ENCODE data around the gene EEA1.

DNA sequence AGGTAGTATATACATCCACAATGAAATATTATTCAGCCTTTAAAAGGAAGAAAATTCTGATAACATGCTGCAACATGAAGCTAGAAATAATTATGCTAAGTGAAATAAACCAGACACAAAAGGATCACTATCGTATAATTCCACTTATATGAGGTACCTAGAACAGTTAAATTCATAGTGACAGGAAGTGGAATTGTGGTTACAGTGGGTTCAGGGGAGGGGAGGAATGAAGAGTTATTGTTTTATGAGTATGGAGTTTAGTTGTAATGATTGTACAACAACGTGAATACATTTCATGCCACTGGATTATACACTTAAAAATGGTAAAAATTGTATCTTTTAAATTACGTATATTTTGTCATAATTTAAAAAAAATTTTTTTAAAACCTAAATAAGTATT lies 21.0 kb downstream of the EEA1 start:
- no peak for TF ChIP-seq POLR2AphosphoS5 (IDR thresholded peaks at IDR 0.05)
- TF ChIP-seq, protein P1, sequence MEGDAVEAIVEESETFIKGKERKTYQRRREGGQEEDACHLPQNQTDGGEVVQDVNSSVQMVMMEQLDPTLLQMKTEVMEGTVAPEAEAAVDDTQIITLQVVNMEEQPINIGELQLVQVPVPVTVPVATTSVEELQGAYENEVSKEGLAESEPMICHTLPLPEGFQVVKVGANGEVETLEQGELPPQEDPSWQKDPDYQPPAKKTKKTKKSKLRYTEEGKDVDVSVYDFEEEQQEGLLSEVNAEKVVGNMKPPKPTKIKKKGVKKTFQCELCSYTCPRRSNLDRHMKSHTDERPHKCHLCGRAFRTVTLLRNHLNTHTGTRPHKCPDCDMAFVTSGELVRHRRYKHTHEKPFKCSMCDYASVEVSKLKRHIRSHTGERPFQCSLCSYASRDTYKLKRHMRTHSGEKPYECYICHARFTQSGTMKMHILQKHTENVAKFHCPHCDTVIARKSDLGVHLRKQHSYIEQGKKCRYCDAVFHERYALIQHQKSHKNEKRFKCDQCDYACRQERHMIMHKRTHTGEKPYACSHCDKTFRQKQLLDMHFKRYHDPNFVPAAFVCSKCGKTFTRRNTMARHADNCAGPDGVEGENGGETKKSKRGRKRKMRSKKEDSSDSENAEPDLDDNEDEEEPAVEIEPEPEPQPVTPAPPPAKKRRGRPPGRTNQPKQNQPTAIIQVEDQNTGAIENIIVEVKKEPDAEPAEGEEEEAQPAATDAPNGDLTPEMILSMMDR (IDR thresholded peaks at IDR 0.05), result no peak
- TF ChIP-seq POLR2A (IDR thresholded peaks at IDR 0.05), result no peak

All from transverse colon (tissue), 4 donors.